Body of pancreas (tissue), 4 donors: Measurements from ENCODE around the gene KIFC3. TPM values are rescaled to one million over a fixed set of nuclear protein-coding genes. Genes with fewer than 3 reads are reported as not detected.

Source experiments
- ATAC-seq: fragments of 150-250 bp; one replicate; pipeline ENCODE4 v1.9.1; 2016
- DNase-seq, 4 donors: peaks; one replicate each; pipeline ENCODE4 v3.0.0-alpha.2; 2019
- H3K27ac ChIP-seq, 4 donors: fragments of 200-600 bp; sonication (generic); 1 replicate in 3 of 4; 2 replicates in 1 of 4; pipeline versions ENCODE4 v1.5.1 to v1.6.1; 2016 to 2019; ENCODE audit warnings: mild to moderate bottlenecking in 1 of 4, mixed read lengths in 1 of 4, moderate library complexity in 1 of 4
- H3K27me3 ChIP-seq, 2 donors: fragments of 200-600 bp; sonication (generic); one replicate each; pipeline ENCODE4 v1.6.0; 2016; ENCODE audit warnings: mild to moderate bottlenecking in 1 of 2
- H3K36me3 ChIP-seq, 2 donors: fragments of 200-600 bp; sonication (generic); replicated peaks in 1 of 2; 2 replicates each; pipeline ENCODE4 v1.5.1; 2016; ENCODE audit warnings: low read depth in 2 of 2; ENCODE audit not compliant: insufficient read depth in 1 of 2
- H3K4me1 ChIP-seq: fragments of 200-600 bp; sonication (generic); one replicate; pipeline ENCODE4 v1.6.0; 2016
- H3K4me3 ChIP-seq, 2 donors: fragments of 200-600 bp; sonication (generic); 1 replicate in 1 of 2; 2 replicates in 1 of 2; pipeline ENCODE4 v1.5.1; 2016 to 2019
- H3K9me3 ChIP-seq, 3 donors: fragments of 200-600 bp; sonication (generic); 1 replicate in 2 of 3; 2 replicates in 1 of 3; pipeline ENCODE4 v1.5.1; 2016
- CTCF ChIP-seq, 7 experiments: fragments of 450-650 bp in 4 of 7; fragments of 200-600 bp in 3 of 7; sonication (generic) in 3 of 7; IDR thresholded peaks; one replicate each; pipeline ENCODE4 v1.5.1; 2016 to 2019; ENCODE audit warnings: antibody characterized with exemption in 7 of 7
- POLR2A ChIP-seq, 3 donors: fragments of 450-650 bp; IDR thresholded peaks; one replicate each; pipeline ENCODE4 v1.6.1; 2016; ENCODE audit warnings: antibody characterized with exemption in 3 of 3, mild to moderate bottlenecking in 2 of 3
- WGBS, 2 donors: methylation state at CpG; one replicate each; pipeline ENCODE4 v1.1.5; 2017; 5-methylcytosine and 5-hydroxymethylcytosine counted together
- intact Hi-C: fragments of 100-400 bp; cut with DNase I; formaldehyde crosslinking; loops from one replicate; pipeline ENCODE4 v1.15.1; 2023
- total RNA-seq, 2 donors: library from RNA; depleted of rRNA; stranded (reverse); fragments of >200 nt; gene quantifications; one replicate each; pipeline ENCODE4 v1.1.0, GENCODE V29; 2016

The KIFC3 gene
- total RNA-seq, 2 donors from 2014 or later, result 120 to 205 TPM

- H3K9me3 ChIP-seq, result no peaks in the 10 kb centered on the region
- no peaks in the 10 kb centered on the region for H3K4me1 ChIP-seq
- no peak for TF ChIP-seq POLR2A (IDR thresholded peaks at IDR 0.05)
- TF ChIP-seq CTCF (IDR thresholded peaks at IDR 0.05), result peak in 1 of 7 experiments; percentile 12
- H3K36me3 ChIP-seq, result no peaks in the 10 kb centered on the region
- no peak for DNase-seq
- intact Hi-C loops, result no loop called here
- no peak for ATAC-seq
- H3K27me3 ChIP-seq, result no peaks in the 10 kb centered on the region
- 59 to 64% methylated on average over 7 of the region's 7 CpGs for WGBS, 2 donors
- H3K27ac ChIP-seq, result no peak overlapping the region
- H3K4me3 ChIP-seq, result no peak overlapping the region
Observed at GRCh38 chr16:57723170-57723569, 79.1 kb downstream of the KIFC3 start.

GRCh38 chr16:57722651-57723050, 79.6 kb downstream of the KIFC3 start:
- intact Hi-C loops, result no loop called here
- WGBS, 2 donors, result 70 to 78% methylated on average over 10 to 11 of the region's 11 CpGs
- no peaks in the 10 kb centered on the region for H3K9me3 ChIP-seq
- TF ChIP-seq CTCF (IDR thresholded peaks at IDR 0.05), result no peak
- TF ChIP-seq POLR2A (IDR thresholded peaks at IDR 0.05), result no peak
- DNase-seq (no peak), ATAC-seq (no peak)
- H3K27ac ChIP-seq, result no peak overlapping the region
- H3K4me3 ChIP-seq, result no peak overlapping the region
- no peaks in the 10 kb centered on the region for H3K4me1 ChIP-seq
- no peaks in the 10 kb centered on the region for H3K36me3 ChIP-seq
- H3K27me3 ChIP-seq, result no peaks in the 10 kb centered on the region

- DNase-seq, result no peak
- Histone ChIP-seq H3K9me3 (no peaks in the 10 kb centered on the region), H3K4me1 (no peaks in the 10 kb centered on the region), H3K27ac (no peak overlapping the region), H3K27me3 (no peaks in the 10 kb centered on the region), H3K36me3 (no peaks in the 10 kb centered on the region), H3K4me3 (no peak overlapping the region)
- TF ChIP-seq POLR2A (IDR thresholded peaks at IDR 0.05), result no peak
- TF ChIP-seq CTCF (IDR thresholded peaks at IDR 0.05), result no peak
- no peak for ATAC-seq
- WGBS, 2 donors, result 88 to 100% methylated on average over 2 of the region's 2 CpGs
- intact Hi-C loops, result no loop called here
Observed at GRCh38 chr16:57722210-57722499, 80.1 kb downstream of the KIFC3 start.

- no peaks in the 10 kb centered on the region for H3K27me3 ChIP-seq
- no peak for ATAC-seq
- H3K9me3 ChIP-seq, result no peaks in the 10 kb centered on the region
- H3K4me3 ChIP-seq, result no peak overlapping the region
- intact Hi-C loops, result no loop called here
- TF ChIP-seq CTCF (IDR thresholded peaks at IDR 0.05) (no peak), POLR2A (IDR thresholded peaks at IDR 0.05) (no peak)
- no peaks in the 10 kb centered on the region for H3K36me3 ChIP-seq
- 74 to 83% methylated on average over 13 to 17 of the region's 17 CpGs for WGBS, 2 donors
- no peak overlapping the region for H3K27ac ChIP-seq
- no peaks in the 10 kb centered on the region for H3K4me1 ChIP-seq
- no peak for DNase-seq
Observed at GRCh38 chr16:57721356-57722209, 80.7 kb downstream of the KIFC3 start.

- intact Hi-C loops, result no loop called here
- DNase-seq, result peak; percentile 83 to 89 (median 84)
Observed at GRCh38 chr16:57720142-57720575, 82.1 kb downstream of the KIFC3 start.

More at GRCh38 chr16:57720142-57720575, 82.1 kb downstream of the KIFC3 start:
- Histone ChIP-seq H3K27ac (no peak overlapping the region), H3K27me3 (no peaks in the 10 kb centered on the region), H3K4me3 (no peak overlapping the region), H3K9me3 (no peaks in the 10 kb centered on the region), H3K4me1 (no peaks in the 10 kb centered on the region), H3K36me3 (no peaks in the 10 kb centered on the region)
- ATAC-seq, result peak; percentile 97
- peak; percentile 57 to 89 (median 84) for TF ChIP-seq CTCF (IDR thresholded peaks at IDR 0.05)
- TF ChIP-seq POLR2A (IDR thresholded peaks at IDR 0.05), result no peak
- 48 to 49% methylated on average over 3 of the region's 3 CpGs for WGBS, 2 donors
